NCI-H69 (cell line): Measurements from ENCODE around the gene AGT.
"Not testable (repeated sequence)": the region's sequence is repeated elsewhere in the genome, so short reads cannot be mapped to it uniquely, and the experiment has no call there.

Experiments
- DNase-seq: peaks from one replicate; lab custom pipeline; 2025; lab: John Stamatoyannopoulos, UW

The AGT gene

DNA sequence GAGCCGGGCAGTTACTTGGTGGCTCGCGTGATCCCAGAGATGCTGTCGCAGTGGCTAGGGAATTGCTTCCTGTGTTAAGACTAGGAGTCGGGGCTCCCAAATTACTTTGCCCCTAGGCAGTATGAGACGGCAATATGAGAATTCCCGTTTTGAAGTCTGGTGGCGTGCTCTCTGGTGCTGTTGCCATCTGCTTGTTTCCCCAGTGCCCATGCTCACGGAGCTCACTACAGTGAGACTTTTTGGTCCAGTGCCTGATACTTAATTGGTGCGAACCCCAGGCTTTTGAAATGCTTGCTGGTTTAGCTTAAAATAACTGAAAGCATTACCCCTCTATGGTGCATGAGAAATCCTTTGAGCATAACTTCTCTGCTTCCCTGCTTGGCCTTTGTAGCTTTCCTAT is 22.3 kb downstream of the AGT start:
- DNase-seq, result no peak

DNA sequence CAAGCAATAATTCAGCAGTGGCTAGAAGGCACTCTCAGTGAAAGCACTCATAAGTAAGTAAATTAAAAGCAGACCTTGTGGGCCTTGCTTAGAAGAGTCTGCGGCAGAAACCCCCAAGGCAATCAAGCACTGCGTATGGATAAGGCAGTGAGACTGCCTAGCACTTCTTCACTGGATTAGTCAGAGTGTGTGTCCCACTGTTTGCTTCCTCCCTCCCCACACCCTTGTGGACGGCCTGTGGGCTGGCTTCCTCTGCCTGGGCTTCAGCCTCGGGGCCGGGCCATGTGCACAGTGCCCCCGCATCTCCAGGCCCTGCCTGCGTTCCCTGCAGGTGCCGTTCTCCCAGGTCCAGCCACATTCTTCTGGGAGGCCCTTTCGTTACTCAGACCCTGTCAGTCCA is 23.8 kb downstream of the AGT start:
- no peak for DNase-seq

- no peak for DNase-seq
Measured at GRCh38 chr1:230686747-230687146, 27.2 kb downstream of the AGT start.

DNA sequence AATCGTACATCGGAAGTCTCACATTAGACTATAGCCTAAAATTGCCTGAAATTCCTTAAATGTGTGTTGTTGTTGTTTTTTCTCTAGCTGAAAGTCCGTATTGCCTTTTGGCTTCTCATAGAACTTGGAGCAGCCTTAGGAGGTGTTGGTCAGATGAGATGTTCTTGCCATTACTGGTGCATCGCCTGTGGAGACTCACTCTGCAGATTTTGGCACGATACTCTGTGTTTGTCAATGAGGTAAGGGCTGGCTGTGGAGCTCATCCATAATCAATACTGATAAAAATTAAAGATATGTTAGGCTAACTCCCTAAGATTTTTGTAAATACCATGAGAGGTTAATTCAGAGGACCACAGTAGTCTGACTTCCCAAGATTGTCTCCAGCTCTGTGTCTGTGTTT is 28.9 kb downstream of the AGT start:
- no peak for DNase-seq

DNA sequence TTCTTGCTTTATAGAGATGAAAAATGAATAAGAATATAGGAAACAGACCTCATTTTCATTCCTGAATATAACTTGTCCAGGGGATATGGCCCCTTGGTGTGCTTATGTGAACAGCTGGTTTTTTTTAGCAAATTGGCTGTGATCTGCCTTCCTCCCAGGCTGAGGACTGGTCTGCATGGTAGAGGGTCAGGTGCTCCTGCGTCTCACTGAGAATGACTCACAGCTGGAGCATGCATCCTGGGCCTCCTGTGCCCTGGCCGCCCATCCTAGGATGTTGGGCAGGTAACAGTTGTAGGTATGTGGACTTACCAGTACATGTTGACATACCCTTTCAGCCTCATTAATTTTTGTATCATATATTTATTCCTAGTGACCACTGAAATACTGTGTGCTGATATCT is 29.8 kb downstream of the AGT start:
- DNase-seq, result no peak

DNA sequence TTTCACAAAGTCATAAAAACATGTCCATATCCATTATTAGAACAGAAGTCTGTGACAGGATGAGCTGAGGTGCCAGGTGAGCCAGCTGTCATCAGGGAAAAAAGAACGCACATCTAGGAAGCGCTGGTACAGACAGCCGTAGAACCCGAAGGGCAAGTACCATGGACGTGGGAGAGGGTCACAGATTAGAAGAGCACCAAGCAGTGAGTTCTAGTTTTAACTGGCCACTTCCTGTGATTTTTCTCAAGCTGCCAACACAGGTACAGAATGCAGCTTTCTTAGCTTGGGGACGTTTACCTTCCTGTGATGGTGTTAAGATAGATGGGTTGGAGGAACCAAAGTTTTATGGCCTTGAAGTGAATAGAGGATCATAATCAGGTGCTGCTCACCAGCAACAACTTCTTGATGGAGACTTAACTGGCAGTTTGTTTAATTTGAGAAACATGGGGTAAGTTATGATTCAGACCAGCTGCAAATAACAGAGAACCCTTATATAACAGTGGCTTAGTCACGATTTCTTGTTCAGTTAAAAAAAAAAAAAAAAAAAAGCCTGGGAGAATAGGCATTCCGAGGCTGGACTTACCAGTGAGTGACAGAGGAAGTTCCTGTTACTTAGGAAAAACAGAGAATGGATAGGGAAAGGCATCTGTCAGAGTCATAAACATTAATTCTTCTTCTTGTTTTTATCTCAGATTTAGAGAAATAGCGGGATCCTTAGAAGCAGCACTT is 30.9 kb downstream of the AGT start:
- DNase-seq, result peak; percentile 15

DNA sequence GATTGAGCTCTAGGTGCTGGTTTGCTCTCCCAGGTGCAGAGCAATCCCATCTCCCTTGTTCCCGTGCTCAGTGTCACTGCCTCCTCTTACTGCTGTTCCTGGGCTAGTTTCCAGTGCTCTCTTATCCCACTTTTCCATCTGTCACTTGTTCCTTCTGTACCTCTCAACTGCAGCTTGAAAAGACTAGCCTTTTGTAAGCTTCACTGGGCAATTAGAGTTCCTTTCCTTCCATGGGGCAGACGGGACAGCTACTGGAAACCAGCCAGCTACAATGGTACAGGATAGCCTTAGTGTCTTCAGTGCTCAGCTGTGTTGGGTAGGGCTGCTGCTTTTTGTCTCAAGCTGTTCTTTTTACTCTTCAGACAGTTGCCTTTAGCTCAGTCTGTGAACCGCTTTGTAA is 31.6 kb downstream of the AGT start:
- peak; percentile 91 for DNase-seq

GRCh38 chr1:230681599-230681998 is 32.3 kb downstream of the AGT start:
- DNase-seq, result peak; percentile 92

DNA sequence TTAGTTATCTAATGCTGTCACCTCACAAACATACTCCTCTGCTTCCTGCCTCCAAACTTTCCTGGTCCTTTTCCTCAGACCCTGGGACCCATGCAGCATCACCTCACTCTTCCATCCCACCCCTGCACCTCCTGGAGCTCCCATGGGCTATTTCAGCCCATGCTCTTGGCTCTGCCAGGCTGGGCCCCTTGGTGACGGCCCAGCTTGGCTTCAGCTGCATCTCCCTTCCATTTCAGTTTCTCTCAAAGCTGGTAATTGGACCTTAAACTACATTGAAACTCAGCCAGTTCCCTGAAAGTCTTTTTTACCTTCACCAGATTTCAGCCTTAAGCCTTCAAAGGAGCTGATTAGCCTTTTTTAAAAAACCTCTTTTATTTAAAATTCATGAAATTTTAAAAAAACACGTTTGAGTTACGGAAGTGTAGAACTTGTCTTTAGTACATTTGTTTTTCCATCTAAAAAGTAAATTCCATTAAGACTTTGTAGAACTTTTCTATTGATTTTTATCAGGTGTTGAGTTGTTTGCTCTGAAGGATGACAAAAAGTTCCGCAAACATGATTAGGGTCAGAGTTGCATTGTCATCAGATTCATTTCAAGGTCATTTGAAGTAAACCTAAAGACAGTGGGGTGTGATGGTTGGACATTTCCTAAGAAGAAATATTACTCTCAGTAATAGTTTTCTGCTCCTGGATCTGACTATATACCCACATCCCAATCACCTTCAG is 33.5 kb downstream of the AGT start:
- no peak for DNase-seq

GRCh38 chr1:230679825-230680224 is 34.1 kb downstream of the AGT start:
- no peak for DNase-seq

- no peak for DNase-seq
Measured at GRCh38 chr1:230679192-230679591, 34.7 kb downstream of the AGT start.

DNA sequence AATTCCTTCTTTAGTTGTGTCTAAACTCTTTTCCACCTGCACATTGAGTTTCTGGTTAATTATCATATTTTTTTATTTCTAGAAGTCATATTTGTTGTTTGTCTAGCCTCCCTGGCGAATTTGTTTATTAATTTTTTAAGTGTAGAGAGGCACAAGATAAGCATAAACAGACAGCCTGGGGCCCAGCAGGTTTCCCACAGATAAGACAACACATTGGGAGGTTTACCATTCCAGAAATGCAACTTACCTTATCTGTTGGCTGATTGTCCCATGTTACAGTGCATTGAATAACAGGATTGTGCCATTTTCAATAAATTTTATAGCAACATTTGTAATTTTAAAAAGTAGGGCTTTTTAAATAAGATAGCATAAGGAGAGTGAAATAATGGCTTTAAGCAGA is 36.7 kb downstream of the AGT start:
- DNase-seq, result no peak

- no peak for DNase-seq
Measured at GRCh38 chr1:230674581-230674980, 39.3 kb downstream of the AGT start.

DNA sequence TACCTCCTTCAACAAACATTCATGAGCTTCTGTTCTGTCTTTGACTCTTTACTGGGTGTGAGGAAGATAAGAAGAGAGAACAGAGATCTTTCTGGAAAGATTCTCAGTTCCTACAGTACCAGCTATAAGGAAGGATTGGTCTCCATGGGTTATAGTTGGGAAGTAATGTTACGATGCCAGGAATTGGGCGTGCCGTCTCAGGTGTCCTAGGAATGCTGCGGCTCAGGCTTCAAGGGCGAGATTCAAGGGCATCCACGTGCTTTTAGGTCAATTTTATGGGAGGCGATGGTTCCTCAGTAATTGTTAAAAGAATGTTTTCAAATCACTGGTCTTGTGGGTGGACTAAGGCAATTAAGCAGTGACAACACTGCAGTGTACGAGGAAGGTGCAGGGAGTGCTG is 44.4 kb downstream of the AGT start:
- no peak for DNase-seq

DNA sequence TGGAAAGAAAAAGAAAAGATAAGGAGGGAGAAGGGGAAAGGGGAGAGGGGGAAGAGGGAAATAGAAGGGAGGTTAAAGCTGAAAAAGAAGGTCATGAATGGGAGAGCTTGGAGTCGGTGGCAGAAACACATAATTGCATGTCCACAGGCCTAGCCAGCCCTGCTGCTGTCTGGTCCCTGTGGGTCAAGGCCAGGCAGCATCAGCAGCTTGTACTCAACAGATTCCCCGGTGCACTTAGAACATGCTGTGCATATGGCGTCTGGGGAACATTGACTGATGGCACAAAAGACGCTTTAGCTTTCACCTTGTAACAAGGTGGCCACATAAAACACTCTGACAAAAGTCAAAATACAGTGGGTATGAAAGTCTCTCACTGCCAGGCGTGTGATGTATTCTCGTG is 45.7 kb downstream of the AGT start:
- no peak for DNase-seq

GRCh38 chr1:230661976-230662375 is 51.9 kb downstream of the AGT start:
- peak; percentile 88 for DNase-seq

GRCh38 chr1:230658691-230659090 is 55.2 kb downstream of the AGT start:
- DNase-seq, result no peak

DNA sequence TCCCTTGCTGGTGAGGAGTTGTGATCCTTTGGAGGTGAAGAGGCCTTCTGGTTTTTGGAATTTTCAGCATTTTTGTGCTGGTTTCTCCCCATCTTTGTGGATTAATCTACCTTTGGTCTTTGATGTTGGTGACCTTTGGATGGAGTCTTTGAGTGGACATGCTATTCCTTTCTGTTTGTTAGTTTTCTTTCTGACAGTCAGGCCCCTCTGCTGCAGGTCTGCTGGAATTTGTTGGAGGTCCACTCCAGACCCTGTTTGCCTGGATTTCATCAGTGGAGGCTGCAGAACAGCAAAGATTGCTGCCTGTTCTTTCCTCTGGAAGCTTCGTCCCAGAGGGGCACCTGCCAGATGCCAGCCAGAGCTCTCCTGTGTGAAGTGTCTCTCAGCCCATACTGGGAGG is 55.8 kb downstream of the AGT start:
- not testable (repeated sequence) for DNase-seq

DNA sequence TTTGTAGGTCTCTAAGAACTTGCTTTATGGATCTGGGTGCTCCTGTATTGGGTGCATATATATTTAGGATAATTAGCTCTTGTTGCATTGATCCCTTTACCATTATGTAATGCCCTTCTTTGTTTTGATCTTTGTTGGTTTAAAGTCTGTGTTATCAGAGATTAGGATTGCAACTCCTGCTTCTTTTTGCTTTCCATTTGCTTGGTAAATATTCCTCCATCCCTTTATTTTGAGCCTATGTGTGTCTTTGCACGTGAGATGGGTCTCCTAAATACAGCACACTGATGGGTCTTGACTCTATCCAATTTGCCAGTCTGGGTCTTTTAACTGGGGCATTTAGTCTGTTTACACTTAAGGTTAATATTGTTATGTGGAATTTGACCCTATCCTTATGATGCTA is 57.2 kb downstream of the AGT start:
- DNase-seq, result not testable (repeated sequence)
